SU-DHL-6 (cell line): ENCODE results near the gene PHF11.

Source experiments
- H2AFZ ChIP-seq: fragments of 200-600 bp; sonication (generic); 2 replicates; pipeline ENCODE4 v1.6.1; 2014; ENCODE audit warnings: low read depth, mild to moderate bottlenecking, moderate library complexity, mixed read lengths, antibody characterized with exemption, low read length; ENCODE audit not compliant: severe bottlenecking
- H3F3A ChIP-seq: fragments of 200-600 bp; shearing (Covaris generic); 2 replicates; pipeline ENCODE4 v1.6.0; 2016; ENCODE audit warnings: antibody characterized with exemption, mild to moderate bottlenecking; ENCODE audit not compliant: insufficient read depth
- H3K27ac ChIP-seq: fragments of 200-600 bp; sonication (generic); 2 replicates; pipeline ENCODE4 v1.5.1; 2016; ENCODE audit warnings: low read depth, mild to moderate bottlenecking, low read length, moderate library complexity, mixed read lengths
- H3K27me3 ChIP-seq: fragments of 200-600 bp; sonication (generic), shearing (Covaris generic); 2 replicates; pipeline ENCODE4 v1.6.0; 2014; ENCODE audit warnings: mild to moderate bottlenecking, low read length
- H3K36me3 ChIP-seq: fragments of 200-600 bp; sonication (generic); 2 replicates; pipeline ENCODE4 v1.6.1; 2014; ENCODE audit warnings: mild to moderate bottlenecking, low read length, mixed read lengths
- H3K4me2 ChIP-seq: fragments of 300-600, 200-600 bp; shearing (Covaris generic), sonication (generic); 2 replicates; pipeline ENCODE4 v1.6.0; 2014; ENCODE audit warnings: low read length, low read depth, mild to moderate bottlenecking; ENCODE audit not compliant: poor library complexity, severe bottlenecking
- H3K4me3 ChIP-seq: fragments of 200-600 bp; sonication (generic); 2 replicates; pipeline ENCODE4 v1.5.1; 2014; ENCODE audit warnings: antibody characterized with exemption, low read length, mild to moderate bottlenecking, mixed read lengths; ENCODE audit not compliant: insufficient read depth, poor library complexity, severe bottlenecking
- H3K79me2 ChIP-seq: fragments of 200-600 bp; sonication (generic); 2 replicates; pipeline ENCODE4 v1.6.1; 2014; ENCODE audit warnings: mild to moderate bottlenecking, low read length, moderate library complexity; ENCODE audit not compliant: insufficient read depth
- H3K9ac ChIP-seq: fragments of 200-600 bp; sonication (generic); 2 replicates; pipeline ENCODE4 v1.7.0; 2014; ENCODE audit warnings: mild to moderate bottlenecking, low read length
- H3K9me2 ChIP-seq: fragments of 200-600 bp; sonication (generic); replicated peaks from 2 replicates; pipeline ENCODE4 v1.6.1; 2014; ENCODE audit warnings: low read length; ENCODE audit not compliant: insufficient read depth
- H3K9me3 ChIP-seq: fragments of 200-600 bp; sonication (generic); 2 replicates; pipeline ENCODE4 v1.6.1; 2014; ENCODE audit warnings: low read length, mixed read lengths; ENCODE audit not compliant: insufficient read depth
- H4K20me1 ChIP-seq: fragments of 200-600 bp; sonication (generic); 2 replicates; pipeline ENCODE4 v1.6.1; 2014; ENCODE audit warnings: low read depth, mild to moderate bottlenecking, antibody characterized with exemption, low read length, moderate library complexity, mixed read lengths
- CTCF ChIP-seq: fragments of 200-600 bp; sonication (generic); IDR thresholded peaks from one replicate; pipeline ENCODE4 v1.5.1; 2017; ENCODE audit warnings: antibody characterized with exemption, mild to moderate bottlenecking, low read length, moderate library complexity; ENCODE audit not compliant: insufficient read depth, poor library complexity, severe bottlenecking
- EZH2phosphoT487 ChIP-seq: fragments of 200-600 bp; sonication (generic), shearing (Covaris generic); conservative IDR thresholded peaks from 2 replicates; pipeline ENCODE4 v1.6.1; 2018; ENCODE audit warnings: mild to moderate bottlenecking, antibody characterized with exemption, low read length, moderate library complexity, mixed read lengths

PHF11 gene

GRCh38 chr13:49569993-49570689 lies 74.4 kb downstream of the PHF11 start:
- no peak overlapping the region for H3K4me2 ChIP-seq
- H3K9me3 ChIP-seq: no peaks in the 10 kb centered on the region
- peaks cover 9% of the 10 kb centered on the region; the same call in 1 of the 2 replicates for H3K36me3 ChIP-seq
- H2AFZ ChIP-seq: no peak overlapping the region
- no peak overlapping the region for H3K4me3 ChIP-seq
- H3F3A ChIP-seq: no peaks in the 10 kb centered on the region
- no peak overlapping the region for H3K9ac ChIP-seq
- H3K79me2 ChIP-seq: 0 out of 2 replicates have a peak, but pooled peaks cover 6% of the 10 kb centered on the region
- no peaks in the 10 kb centered on the region for H4K20me1 ChIP-seq
- no peaks in the 10 kb centered on the region for H3K27me3 ChIP-seq
- H3K9me2 ChIP-seq: no peaks in the 10 kb centered on the region
- TF ChIP-seq EZH2phosphoT487: no peak
- no peak for TF ChIP-seq CTCF
- no peak overlapping the region for H3K27ac ChIP-seq

GRCh38 chr13:49571299-49572240 lies 75.8 kb downstream of the PHF11 start:
- TF ChIP-seq CTCF (no peak), EZH2phosphoT487 (no peak)
- no peak overlapping the region for H3K9ac ChIP-seq
- no peak overlapping the region for H3K4me2 ChIP-seq
- peaks cover 9% of the 10 kb centered on the region; the same call in 1 of the 2 replicates for H3K79me2 ChIP-seq
- H3K4me3 ChIP-seq: no peak overlapping the region
- no peaks in the 10 kb centered on the region for H3K27me3 ChIP-seq
- H3K9me3 ChIP-seq: no peaks in the 10 kb centered on the region
- H3K9me2 ChIP-seq: no peaks in the 10 kb centered on the region
- peaks cover 3% of the 10 kb centered on the region; the same call in 1 of the 2 replicates for H3F3A ChIP-seq
- H3K36me3 ChIP-seq: peaks cover 5% of the 10 kb centered on the region; the same call in 1 of the 2 replicates
- H3K27ac ChIP-seq: no peak overlapping the region
- no peaks in the 10 kb centered on the region for H4K20me1 ChIP-seq
- H2AFZ ChIP-seq: no peak overlapping the region
